ENCODE measurements around the gene SPCS2.

DNA sequence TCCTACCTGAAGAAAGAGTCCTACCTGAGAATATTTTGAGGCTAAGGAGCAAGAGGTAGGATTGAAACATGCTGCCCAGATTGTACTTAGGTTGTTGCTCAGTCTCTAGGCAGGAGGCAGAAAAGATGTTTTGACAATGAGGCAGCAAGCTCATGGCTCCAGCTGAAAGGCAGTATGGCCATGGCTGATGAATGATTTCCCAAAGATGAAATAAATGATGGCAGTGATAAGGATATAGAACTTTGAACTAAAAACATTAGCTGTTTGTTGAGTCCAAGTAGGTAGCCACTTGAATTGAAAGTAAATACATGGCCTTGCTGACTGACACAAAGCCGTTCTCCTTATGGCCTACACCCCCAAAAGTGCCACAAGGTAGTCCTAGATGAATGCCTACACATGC is 32.8 kb downstream of the SPCS2 start:
- TF ChIP-seq, protein P1, sequence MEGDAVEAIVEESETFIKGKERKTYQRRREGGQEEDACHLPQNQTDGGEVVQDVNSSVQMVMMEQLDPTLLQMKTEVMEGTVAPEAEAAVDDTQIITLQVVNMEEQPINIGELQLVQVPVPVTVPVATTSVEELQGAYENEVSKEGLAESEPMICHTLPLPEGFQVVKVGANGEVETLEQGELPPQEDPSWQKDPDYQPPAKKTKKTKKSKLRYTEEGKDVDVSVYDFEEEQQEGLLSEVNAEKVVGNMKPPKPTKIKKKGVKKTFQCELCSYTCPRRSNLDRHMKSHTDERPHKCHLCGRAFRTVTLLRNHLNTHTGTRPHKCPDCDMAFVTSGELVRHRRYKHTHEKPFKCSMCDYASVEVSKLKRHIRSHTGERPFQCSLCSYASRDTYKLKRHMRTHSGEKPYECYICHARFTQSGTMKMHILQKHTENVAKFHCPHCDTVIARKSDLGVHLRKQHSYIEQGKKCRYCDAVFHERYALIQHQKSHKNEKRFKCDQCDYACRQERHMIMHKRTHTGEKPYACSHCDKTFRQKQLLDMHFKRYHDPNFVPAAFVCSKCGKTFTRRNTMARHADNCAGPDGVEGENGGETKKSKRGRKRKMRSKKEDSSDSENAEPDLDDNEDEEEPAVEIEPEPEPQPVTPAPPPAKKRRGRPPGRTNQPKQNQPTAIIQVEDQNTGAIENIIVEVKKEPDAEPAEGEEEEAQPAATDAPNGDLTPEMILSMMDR (IDR thresholded peaks at IDR 0.05; ENCODE audit: poor library complexity, severe bottlenecking), result no peak
- TF ChIP-seq TAF1 (IDR thresholded peaks at IDR 0.05; ENCODE audit: low read depth) (no peak), POLR2AphosphoS5 (IDR thresholded peaks at IDR 0.05) (no peak), EZH2 (IDR thresholded peaks at IDR 0.05; ENCODE audit: borderline replicate concordance, insufficient read depth, low read length, poor library complexity, severe bottlenecking) (no peak), EP300 (conservative IDR thresholded peaks at IDR 0.05; ENCODE audit: poor library complexity, severe bottlenecking) (no peak), SMC3 (conservative IDR thresholded peaks at IDR 0.05; ENCODE audit: poor library complexity) (no peak)
- TF ChIP-seq, protein P2, sequence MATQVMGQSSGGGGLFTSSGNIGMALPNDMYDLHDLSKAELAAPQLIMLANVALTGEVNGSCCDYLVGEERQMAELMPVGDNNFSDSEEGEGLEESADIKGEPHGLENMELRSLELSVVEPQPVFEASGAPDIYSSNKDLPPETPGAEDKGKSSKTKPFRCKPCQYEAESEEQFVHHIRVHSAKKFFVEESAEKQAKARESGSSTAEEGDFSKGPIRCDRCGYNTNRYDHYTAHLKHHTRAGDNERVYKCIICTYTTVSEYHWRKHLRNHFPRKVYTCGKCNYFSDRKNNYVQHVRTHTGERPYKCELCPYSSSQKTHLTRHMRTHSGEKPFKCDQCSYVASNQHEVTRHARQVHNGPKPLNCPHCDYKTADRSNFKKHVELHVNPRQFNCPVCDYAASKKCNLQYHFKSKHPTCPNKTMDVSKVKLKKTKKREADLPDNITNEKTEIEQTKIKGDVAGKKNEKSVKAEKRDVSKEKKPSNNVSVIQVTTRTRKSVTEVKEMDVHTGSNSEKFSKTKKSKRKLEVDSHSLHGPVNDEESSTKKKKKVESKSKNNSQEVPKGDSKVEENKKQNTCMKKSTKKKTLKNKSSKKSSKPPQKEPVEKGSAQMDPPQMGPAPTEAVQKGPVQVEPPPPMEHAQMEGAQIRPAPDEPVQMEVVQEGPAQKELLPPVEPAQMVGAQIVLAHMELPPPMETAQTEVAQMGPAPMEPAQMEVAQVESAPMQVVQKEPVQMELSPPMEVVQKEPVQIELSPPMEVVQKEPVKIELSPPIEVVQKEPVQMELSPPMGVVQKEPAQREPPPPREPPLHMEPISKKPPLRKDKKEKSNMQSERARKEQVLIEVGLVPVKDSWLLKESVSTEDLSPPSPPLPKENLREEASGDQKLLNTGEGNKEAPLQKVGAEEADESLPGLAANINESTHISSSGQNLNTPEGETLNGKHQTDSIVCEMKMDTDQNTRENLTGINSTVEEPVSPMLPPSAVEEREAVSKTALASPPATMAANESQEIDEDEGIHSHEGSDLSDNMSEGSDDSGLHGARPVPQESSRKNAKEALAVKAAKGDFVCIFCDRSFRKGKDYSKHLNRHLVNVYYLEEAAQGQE (IDR thresholded peaks at IDR 0.05; ENCODE audit: borderline replicate concordance), result no peak

All from neural cell (in vitro differentiated cells).